ENCODE results near the gene FOXN3. TPM values are rescaled to one million over a fixed set of nuclear protein-coding genes. Genes with fewer than 3 reads are reported as not detected.
"Not testable (repeated sequence)": the region's sequence is repeated elsewhere in the genome, so short reads cannot be mapped to it uniquely, and the experiment has no call there.

FOXN3 gene
- total RNA-seq, 1 experiment from 2014 or later = 2.7 TPM

DNA sequence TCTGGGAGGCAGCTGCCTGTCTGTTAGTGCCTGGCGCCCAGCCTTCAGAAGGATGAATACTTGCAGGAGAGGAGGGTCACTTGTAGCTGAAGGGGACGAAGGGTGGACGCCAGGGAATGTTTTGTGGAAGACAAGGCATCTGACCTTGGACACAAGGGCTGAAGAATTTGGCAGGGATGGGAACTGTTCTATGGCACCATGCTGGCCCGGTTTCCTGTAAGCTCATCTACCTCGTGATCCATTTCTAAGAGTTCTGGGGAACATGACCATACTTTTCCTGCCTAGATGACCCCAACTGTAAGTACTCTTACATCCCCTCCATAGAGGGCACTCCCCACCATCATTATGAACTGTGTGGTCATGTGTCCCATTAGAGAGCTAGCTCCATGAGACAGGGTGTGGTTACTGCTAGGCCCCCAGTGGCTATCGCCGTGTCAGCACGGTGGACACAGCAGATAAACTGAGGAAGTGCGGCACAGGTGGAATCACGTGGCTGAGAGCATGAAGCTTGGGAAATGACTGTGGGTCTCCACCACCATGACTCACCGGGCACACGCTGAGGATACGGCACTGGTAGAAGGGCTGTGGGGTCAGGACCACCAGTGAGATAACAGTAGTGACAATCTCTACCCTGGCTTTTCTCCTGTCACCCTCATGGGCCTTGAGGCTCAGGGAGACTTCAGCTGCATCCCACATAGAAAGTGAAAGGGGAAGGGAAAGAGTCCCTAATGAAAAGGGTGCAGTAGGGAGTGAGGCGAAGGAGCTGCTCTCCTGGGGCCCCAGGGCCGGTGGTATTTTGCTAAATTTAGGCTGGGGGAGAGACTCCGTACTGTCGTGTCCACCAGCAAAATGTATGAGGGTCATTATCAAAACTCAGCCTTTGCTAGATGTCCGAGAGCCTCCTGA, 252.6 kb downstream of the FOXN3 start:
- no peak for DNase-seq (ENCODE audit: low spot score)

DNA sequence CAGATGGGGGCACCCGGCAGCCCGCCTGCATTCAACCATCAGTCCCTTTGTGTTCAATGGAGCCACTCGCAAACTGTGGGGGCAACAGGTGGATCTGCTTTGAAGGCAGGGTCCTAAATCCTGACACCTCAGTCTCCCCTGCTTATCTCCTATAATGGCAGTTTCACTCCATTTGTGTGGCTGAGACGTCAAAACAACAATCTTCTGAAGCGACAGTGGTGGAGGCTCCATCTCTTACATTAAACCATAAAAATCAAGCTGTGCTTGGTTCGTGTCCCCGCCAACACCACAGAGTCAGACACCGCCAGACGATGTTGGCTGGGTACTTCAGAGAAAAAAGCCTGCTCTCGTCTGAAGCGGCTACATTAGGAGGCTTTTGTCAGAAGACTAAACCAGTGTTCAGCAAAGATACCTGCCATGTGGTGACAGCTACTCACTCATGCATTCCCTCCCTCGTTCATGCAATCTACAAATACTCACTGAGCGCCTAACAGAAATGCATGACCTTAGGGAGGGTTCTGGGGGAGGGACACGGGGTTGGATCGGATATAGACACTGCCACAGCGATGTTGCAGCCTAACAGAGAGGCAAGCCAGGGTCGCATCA, 253.9 kb downstream of the FOXN3 start:
- DNase-seq (ENCODE audit: low spot score) = no peak

DNA sequence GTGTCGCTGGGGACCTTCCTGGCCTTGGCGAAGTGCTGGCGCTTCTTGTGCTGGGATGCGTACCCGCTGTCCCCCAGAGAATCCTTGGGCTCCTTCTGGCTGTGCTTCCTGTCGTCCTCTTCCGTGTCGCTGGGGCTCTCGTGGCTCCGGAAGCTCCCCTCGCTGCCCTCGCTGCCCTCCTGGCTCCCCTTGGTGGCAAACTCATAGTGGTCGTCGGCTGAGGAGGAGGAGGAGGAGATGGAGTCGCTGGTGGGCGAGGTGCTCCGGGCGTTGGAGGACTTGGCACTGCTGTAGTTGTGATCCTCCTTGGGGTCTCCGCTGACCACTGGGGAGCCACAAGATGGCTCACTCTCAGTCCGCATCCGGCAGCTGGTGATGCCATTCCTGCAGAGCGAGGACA, 254.4 kb downstream of the FOXN3 start:
- no peak for DNase-seq (ENCODE audit: low spot score)

DNA sequence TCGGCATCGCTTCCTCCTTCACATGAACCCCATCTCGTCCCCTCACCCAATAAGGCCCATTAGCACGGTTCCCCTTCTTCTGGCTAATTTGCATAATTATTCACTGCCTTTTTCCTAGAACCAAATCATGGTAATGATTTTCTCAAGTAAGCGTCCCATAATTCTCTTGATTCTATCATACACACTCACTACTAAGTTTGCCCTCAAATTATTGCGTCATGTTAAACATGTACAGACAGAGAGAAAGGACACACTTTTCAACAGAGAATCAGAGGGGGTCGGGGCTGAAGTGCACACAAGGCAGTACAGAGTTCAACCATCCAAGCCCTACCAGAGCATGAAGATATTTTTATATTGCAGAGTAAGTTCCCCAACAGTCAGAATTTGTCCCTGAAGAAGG, 256.6 kb downstream of the FOXN3 start:
- no peak for DNase-seq (ENCODE audit: low spot score)

DNA sequence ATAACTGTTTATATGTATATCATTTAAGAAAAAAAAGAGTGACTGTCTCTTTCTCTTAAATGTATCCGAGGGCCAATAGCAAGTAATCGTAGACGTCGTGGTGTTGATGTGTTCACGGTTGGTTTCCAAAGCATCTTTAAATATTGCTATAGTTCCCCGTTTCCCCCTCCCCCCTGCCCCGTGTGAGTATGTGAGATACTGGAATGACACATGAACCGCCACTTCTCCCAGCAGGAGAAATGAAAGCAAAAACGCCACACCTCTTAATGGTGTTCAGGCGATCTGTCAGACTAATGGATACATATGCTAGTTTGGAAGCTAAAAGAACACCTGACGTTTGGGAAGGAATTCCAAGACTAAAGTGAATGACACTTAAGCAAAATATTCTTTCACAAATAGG, 258.3 kb downstream of the FOXN3 start:
- no peak for DNase-seq (ENCODE audit: low spot score)

DNA sequence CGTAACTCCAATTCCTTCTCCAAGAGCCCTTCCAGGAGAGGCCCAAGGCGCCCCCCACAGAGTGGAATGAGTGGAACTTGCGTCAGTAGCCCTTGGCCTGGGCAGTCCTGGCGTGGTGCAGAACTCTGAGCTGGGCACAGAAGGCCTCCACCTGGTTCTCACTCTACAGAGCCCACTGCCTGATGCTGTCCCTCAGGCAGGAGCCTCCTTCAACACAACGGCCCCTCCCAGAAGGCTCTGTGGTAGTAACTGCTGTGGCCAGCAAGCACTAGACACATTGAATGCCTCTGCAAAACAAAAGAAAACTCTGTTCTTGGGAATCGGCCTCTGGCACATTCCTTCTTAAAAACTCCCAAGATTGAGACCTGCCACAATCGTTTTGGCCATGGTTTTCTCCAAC, 258.9 kb downstream of the FOXN3 start:
- not testable (repeated sequence) for DNase-seq (ENCODE audit: low spot score)

DNA sequence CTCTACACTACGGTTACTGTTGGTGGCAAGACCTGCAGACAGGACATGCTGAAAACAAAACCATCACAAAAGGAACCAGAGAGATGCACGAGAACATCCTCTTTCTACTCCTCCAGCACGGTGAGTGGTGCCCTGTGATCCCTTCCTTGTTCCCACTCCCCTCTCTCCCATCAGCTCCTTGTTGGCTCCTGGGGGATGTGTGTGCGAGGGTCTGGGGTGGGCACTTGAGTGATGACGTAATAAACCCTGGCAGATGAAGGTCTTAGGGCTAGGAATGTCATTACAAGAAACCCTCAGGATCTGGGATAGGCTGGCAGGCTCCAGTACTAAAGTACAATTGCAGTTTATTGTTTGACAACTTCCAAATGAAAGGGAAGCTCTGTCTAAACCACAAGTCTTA, 261.5 kb downstream of the FOXN3 start:
- DNase-seq (ENCODE audit: low spot score) = no peak

DNA sequence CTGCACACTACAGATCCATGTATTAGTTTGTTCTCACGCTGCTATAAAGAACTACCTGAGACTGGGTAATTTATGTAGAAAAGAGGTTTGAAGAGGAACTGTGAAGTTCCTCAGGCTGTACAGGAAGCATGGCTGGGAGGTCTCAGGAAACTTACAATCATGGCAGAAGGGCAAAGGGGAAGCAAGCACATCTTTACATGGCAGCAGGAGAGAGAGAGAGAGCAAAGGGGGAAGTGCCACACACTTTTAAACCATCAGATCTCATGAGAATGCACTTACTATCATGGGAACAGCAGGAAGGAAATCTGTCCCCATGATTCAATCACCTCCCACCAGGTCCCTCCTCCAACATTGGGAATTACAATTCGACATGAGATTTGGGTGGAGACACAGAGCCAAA, 265.3 kb downstream of the FOXN3 start:
- DNase-seq (ENCODE audit: low spot score) = not testable (repeated sequence)

DNA sequence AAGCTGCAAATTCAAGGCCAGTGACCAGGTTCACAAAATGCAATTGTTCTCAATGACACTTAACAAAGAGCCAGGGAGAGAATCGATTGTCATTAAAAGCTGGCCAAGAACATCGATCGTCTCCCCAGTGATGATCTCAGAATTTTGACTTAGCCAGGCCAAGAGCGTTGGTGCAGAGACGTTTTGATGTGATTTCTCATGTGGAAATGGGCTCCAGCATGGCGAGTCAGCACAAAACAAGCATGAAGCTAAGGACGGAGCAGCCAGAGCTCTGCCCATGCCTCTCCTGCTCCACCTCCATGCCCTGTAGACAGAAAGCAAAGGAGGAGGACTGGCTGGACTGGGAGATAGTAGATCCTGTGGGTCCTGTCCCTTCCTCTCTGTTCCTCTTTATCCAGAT, 270.8 kb downstream of the FOXN3 start:
- DNase-seq (ENCODE audit: low spot score) = no peak

DNA sequence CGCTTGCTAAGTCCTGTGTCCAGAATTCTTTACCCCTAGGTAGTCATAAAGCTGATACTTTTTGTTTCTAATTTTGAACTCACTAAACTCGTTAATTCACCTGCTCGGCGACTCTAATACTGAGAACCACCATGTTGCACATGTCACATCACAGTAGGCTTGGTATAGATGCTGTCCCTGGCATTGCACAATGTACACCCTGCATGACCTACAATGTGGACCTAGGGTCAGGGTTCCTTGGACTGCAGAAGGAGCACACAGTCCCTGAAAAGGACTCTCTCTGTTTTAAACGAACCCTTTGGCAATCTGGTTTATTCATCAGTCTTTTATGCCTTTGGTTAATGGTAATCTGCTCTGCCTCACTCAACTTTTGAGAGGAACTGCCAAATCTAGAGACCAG, 272.4 kb downstream of the FOXN3 start:
- DNase-seq (ENCODE audit: low spot score) = no peak

DNA sequence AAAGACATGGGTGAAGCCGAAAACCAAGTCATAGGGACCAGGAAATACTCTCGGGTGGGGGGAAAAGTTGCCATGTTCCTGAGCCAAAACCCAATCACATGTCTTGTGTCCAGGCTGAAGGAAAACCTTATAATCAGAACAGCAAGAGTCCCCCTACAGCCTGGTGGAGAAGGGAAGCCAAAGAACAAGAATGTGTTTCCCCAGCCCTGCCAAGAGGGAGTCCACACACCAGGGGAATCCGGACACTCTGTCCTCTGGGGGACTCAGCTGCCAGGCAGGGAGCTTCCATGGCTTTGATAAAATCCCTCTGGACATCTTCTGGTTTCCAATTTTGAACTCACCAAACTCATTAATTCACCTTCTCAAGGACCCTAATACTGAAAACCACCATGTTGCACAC, 273.0 kb downstream of the FOXN3 start:
- DNase-seq (ENCODE audit: low spot score) = no peak

DNA sequence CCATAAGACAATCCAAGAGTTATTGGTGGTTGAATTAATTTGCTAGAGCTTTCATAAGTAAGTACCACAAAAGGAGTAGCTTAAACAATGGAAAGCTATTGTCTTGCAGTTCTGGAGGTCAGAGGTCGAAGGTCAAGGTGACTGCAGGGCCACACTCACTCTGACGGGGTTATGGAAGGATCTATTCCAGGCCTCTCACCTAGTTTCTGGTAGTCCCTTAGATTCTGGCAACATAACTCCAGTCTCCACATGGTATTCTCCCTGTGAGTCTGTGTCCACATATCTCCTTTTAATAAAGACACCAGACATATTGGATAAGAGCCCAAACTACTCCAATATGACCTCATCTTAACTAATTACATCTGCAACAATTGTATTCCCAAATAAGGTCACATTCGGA, 273.4 kb downstream of the FOXN3 start:
- DNase-seq (ENCODE audit: low spot score) = no peak

DNA sequence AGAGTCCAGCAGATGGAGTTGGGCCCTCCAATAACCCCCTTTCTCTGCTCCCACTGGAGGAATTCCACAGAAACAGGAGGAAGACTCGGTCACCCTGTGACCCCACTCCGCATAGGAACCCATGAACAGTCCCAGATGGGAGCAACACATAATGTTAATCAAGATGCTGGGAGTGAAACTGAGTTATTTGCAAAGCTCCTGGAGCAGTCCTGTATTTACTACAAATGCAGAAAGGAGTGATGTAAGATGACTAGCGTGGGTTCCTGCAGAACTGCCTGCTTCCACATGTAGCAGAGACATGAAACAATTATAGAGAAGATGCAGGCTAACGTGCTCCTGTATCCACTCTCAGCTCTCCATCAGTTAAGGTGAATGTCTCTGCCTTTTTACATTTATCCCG, 274.7 kb downstream of the FOXN3 start:
- DNase-seq (ENCODE audit: low spot score) = no peak

DNA sequence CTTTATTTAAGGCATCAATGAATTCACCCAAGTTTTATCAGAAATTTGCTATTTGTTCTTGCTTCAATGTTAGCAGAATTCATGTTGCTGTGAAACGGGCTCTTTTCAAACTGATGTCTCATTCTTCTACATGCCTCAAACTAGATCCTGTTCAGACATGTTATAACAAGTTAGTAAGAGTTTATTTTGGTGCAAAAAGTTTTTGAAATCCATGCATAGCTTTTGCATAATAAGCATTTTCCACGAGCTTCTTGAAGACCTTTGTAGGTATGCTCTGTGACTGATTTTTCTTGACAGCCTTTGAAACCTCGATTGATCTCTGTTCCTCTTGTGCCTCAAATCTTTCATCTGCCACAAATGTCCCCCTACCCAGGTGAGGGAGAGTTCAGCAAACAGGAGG, 275.2 kb downstream of the FOXN3 start:
- no peak for DNase-seq (ENCODE audit: low spot score)

DNA sequence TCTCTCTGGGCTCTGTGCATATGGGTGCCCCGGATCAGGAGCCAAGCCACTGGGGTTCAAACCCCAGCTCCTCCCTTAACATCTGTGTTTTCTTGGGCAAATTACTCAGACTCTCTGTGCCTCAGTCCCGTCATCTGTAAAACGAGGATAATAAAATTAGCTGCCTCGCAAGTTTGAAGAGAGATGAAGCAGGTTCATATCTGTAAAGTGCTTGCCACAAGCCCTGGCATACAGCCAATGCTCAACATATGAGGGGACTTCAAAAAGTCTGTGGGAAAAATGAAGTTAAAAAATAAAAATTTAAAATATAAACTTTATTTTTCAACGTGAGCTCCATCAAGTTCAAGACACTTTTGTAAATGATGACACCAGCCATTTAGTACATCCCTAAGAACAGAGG, 276.7 kb downstream of the FOXN3 start:
- DNase-seq (ENCODE audit: low spot score) = no peak

DNA sequence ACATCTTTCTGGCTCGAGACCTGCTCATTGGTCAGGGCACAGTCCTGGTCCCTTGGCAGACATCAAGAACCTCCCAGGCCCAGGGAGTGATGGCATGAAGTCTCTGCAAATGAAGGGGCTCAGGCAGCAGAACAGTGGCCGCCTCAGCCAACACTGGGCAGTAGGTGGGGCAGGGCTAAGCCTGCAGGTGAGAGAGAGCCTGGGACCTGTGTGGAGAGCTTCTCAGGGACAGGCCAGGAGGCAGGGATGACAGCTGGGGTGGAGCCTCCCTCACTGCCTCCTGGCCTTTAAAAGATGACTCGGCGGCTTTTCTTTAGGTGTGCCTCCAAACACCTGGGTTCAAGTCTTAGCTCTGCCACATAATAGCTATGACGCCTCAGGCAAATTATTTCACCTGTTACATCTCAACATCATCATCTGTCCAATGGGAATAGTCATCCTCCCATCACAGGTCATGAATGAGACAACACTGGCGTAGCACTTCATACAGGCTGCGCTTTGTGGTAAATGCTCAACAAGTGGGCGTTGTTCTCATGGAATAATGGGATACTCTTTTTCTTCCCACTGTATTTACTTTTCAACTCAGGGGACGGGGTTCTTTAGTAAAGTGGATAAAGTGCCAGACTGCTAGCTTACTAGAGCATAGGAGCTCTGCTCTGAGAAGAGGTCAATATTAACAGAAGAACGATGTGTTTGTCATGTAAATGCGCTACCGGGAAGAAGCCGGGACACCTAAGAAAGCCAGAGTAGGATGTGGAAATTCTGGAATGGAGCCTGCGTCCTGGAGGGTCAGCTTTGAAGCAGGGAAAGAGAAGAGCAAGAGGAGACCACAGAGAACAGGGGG, 277.4 kb downstream of the FOXN3 start:
- no peak for DNase-seq (ENCODE audit: low spot score)

DNA sequence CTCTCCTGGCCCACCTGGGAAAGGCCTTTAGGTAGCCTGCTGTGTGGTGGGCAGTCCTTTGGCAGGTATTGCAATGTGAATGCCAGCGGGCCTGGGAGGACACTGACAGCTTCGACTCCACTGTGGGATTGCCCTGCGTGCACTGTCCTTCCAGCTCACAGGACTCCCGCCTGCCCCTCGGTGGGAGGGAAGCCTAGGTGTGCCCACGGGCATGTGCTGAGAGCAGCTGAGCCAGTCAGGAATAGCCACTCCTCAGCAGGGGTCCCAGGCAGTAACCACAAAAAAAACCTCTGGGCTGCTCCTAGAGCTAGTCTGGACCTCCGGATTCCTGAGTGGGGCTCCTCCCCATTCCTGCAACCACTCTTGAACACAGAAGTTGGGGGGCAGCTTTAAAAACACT, 278.2 kb downstream of the FOXN3 start:
- DNase-seq (ENCODE audit: low spot score) = no peak

DNA sequence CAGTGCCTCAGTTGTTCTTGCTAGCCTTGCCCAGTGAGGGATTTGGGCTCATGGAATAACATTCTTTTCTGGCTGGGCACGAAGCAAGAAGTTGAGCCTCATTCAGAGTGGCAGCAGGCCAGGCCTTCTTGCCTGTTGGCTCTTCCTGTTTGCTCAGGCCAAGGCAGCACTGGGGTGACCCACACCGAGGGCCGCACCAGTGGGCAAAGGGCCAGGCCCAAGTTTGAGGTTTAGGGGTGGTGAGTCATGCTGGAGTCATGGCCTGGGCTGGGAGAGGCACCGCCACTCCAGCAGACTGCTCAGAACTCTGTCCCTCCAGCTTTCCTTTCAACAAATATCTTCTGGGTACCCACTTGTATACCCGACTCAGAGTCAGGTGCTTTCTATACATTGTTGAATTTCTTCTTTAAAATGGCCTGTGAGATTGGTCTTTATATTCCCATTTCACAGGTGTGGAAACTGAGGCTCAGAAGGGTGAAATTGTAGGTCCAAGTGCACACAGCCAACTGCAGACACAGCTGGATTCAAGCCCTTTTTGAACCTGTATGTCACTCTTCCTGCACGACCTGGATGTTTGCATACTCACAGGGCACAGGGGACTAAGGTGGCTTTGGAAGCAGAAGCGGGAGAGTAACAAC, 279.4 kb downstream of the FOXN3 start:
- DNase-seq (ENCODE audit: low spot score) = peak; percentile 88

DNA sequence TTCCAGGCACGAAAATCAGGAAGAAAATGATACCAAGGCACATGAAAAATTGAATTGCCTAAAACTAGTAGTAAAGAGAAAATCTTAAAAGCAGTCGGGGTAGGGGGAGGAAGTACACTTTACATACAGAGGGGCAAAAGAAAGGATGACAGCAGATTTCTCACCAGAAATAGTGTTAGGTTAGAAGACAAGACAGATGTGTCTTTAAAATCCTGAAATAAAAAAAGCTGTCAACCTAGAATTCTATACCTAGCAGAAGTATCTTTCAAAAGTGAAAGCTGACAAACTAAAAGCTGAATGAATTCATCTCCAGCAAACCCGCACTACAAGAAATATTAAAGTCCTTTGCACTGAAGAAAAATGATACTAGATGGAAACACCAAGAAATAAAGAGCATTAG, 280.4 kb downstream of the FOXN3 start:
- no peak for DNase-seq (ENCODE audit: low spot score)

DNA sequence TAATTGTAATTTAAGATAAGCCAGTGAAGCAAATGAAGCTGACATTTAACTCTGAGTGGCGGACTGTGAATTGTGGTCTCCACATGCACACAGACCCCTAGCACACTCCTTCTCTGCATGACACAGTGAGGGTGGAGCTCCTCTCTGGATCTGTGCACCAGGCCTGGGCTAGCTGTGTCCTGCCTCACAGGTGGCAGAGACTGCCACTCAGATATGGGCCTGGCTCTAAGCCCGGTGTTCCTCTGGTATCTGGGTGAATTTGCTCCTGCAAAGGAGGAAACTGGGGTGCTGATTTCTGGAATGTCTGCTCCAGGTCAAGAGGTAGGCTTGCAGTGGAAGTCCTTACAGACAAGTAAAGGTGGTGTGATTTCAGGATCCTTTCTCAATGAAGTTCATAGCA, 282.4 kb downstream of the FOXN3 start:
- DNase-seq (ENCODE audit: low spot score) = no peak

DNA sequence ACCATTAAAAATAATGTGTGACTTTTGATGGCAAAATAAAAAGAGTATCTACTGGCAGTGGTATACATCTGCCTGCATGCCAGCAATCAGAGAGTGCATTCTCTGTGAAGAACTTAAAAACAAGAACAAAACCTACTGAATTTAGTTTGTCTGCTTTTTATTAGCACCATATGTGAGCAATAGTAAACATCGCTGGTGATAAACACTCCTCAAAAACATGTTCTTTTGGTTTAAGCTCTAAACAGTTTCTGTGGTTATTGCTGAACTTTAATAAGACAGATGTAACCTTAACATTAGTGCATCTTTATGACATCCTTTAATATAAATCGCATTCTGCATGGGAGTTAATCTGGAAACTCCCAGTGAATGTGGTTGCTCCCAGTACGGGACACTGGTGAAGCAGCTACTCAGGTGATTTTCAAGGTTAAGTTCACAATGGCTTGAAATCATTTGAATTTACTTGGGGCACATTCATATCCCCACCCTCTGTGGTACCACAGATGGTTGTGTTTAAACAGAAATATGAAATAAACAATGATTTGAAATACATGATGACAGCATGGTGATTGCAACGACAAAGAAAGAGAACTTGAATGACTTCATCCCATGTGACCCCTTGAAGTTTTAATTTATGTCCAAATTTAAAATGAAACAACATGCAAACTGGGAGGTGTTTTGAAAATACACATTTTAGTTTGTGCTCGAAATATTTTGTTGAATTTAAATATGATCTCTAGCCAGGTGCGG, 285.9 kb downstream of the FOXN3 start:
- DNase-seq (ENCODE audit: low spot score) = no peak

All from A172 (cell line).